ENCODE measurements around the gene PEAK1.

- TF ChIP-seq, protein P1, sequence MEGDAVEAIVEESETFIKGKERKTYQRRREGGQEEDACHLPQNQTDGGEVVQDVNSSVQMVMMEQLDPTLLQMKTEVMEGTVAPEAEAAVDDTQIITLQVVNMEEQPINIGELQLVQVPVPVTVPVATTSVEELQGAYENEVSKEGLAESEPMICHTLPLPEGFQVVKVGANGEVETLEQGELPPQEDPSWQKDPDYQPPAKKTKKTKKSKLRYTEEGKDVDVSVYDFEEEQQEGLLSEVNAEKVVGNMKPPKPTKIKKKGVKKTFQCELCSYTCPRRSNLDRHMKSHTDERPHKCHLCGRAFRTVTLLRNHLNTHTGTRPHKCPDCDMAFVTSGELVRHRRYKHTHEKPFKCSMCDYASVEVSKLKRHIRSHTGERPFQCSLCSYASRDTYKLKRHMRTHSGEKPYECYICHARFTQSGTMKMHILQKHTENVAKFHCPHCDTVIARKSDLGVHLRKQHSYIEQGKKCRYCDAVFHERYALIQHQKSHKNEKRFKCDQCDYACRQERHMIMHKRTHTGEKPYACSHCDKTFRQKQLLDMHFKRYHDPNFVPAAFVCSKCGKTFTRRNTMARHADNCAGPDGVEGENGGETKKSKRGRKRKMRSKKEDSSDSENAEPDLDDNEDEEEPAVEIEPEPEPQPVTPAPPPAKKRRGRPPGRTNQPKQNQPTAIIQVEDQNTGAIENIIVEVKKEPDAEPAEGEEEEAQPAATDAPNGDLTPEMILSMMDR (IDR thresholded peaks at IDR 0.05): no peak
- no peak for TF ChIP-seq POLR2A (IDR thresholded peaks at IDR 0.05)
- TF ChIP-seq EP300 (IDR thresholded peaks at IDR 0.05): no peak
Observed at GRCh38 chr15:77367631-77368030, 52.3 kb downstream of the PEAK1 start.
